Activated CD4-positive, alpha-beta T cell treated with anti-CD3 and anti-CD28 coated beads for 36 hours (primary cell): ENCODE results near the gene COL9A3. TPM values are rescaled to one million over a fixed set of nuclear protein-coding genes. Genes with fewer than 3 reads are reported as not detected.

ENCODE experiments used
- ATAC-seq: fragments of 200-7000 bp; cut with Tn5 transposase; one replicate; pipeline ENCODE4 v1.10.0; 2021; ENCODE audit warnings: mild to moderate bottlenecking, moderate library complexity
- CTCF ChIA-PET: fragments of 350-600 bp; sonication (Branson Sonifier 250); formaldehyde crosslinking; loops from one replicate; lab custom pipeline; 2021; ENCODE audit warnings: antibody characterized with exemption; lab: Charles Lee
- POLR2A ChIA-PET: fragments of 350-600 bp; sonication (Branson Sonifier 250); formaldehyde crosslinking; loops from one replicate; lab custom pipeline; 2021; ENCODE audit warnings: antibody characterized with exemption, inconsistent platforms; lab: Charles Lee
- DNase-seq: peaks from one replicate; pipeline ENCODE4 v3.0.0-alpha.2; 2020
- H3K27ac Mint-ChIP-seq: one replicate; pipeline ENCODE4 v1.8.0; 2021; ENCODE audit warnings: mixed read lengths
- H3K27me3 Mint-ChIP-seq: one replicate; pipeline ENCODE4 v1.8.0; 2021; ENCODE audit warnings: mixed read lengths
- H3K36me3 Mint-ChIP-seq: one replicate; pipeline ENCODE4 v1.8.0; 2021; ENCODE audit warnings: low read depth, mixed read lengths
- H3K4me1 Mint-ChIP-seq: one replicate; pipeline ENCODE4 v1.8.0; 2021; ENCODE audit warnings: mixed read lengths
- H3K4me3 Mint-ChIP-seq: one replicate; pipeline ENCODE4 v1.8.0; 2021; ENCODE audit warnings: mild to moderate bottlenecking, moderate library complexity, mixed read lengths
- H3K9me3 Mint-ChIP-seq: one replicate; pipeline ENCODE4 v1.8.0; 2021; ENCODE audit warnings: low read depth, mixed read lengths
- intact Hi-C, 2 experiments: fragments of 100-400 bp; cut with DNase I in 1 of 2; cut with micrococcal nuclease in 1 of 2; formaldehyde crosslinking; loops; one replicate each; pipeline versions ENCODE4 v1.14.2 to v1.15.1; 2022 to 2024; cut with DNase I, micrococcal nuclease
- total RNA-seq, 2 experiments: library from RNA; stranded (reverse); gene quantifications; one replicate each; pipeline ENCODE4 v1.2.3, GENCODE V29; 2021

Gene COL9A3
- total RNA-seq, 2 experiments from 2014 or later, result not detected

DNA sequence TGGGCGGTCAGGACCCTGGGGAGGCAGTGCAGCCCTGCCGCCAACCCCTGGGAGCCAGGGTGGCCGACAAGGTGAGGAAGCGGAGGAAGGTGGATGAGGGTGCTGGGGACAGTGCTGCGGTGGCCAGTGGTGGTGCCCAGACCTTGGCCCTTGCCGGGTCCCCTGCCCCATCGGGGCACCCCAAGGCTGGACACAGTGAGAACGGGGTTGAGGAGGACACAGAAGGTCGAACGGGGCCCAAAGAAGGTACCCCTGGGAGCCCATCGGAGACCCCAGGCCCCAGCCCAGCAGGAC lies 4.0 kb upstream of the COL9A3 start:
- DNase-seq, result no peak
- H3K4me1 Mint-ChIP-seq, result peaks cover 14% of the 10 kb centered on the region
- no peaks in the 10 kb centered on the region for H3K9me3 Mint-ChIP-seq
- no peak for ATAC-seq
- H3K27me3 Mint-ChIP-seq, result peaks cover 16% of the 10 kb centered on the region
- intact Hi-C loops, result no loop called here
- no peak overlapping the region for H3K27ac Mint-ChIP-seq
- H3K4me3 Mint-ChIP-seq, result no peak overlapping the region
- H3K36me3 Mint-ChIP-seq, result peaks cover 14% of the 10 kb centered on the region
- CTCF ChIA-PET, result no interaction called here
- POLR2A ChIA-PET, result no interaction called here

- CTCF ChIA-PET, result no interaction called here
These were observed 3.3 kb upstream of the COL9A3 start for GRCh38 chr20:62813588-62813987.

GRCh38 chr20:62814060-62814708 lies 2.7 kb upstream of the COL9A3 start:
- DNase-seq (no peak), ATAC-seq (no peak)
- H3K27ac Mint-ChIP-seq, result no peak overlapping the region
- no peak overlapping the region for H3K4me3 Mint-ChIP-seq
- POLR2A ChIA-PET, result no interaction called here
- intact Hi-C loops, result no loop called here
- H3K4me1 Mint-ChIP-seq, result peaks cover 9% of the 10 kb centered on the region
- no peaks in the 10 kb centered on the region for H3K9me3 Mint-ChIP-seq
- peaks cover 8% of the 10 kb centered on the region for H3K36me3 Mint-ChIP-seq
- H3K27me3 Mint-ChIP-seq, result peaks cover 21% of the 10 kb centered on the region
- CTCF ChIA-PET, result interaction anchor here (0.6 kb wide), 1 partner anchor 18 kb away, joined by 3 read pairs; no protein-coding TSS in a partner anchor

More at GRCh38 chr20:62813588-62813987, 3.3 kb upstream of the COL9A3 start:
- POLR2A ChIA-PET, result no interaction called here
- peaks cover 21% of the 10 kb centered on the region for H3K27me3 Mint-ChIP-seq
- H3K4me1 Mint-ChIP-seq, result peaks cover 9% of the 10 kb centered on the region
- DNase-seq (no peak), ATAC-seq (no peak)
- H3K4me3 Mint-ChIP-seq, result no peak overlapping the region
- H3K36me3 Mint-ChIP-seq, result peaks cover 10% of the 10 kb centered on the region
- intact Hi-C loops, result no loop called here
- no peak overlapping the region for H3K27ac Mint-ChIP-seq
- H3K9me3 Mint-ChIP-seq, result no peaks in the 10 kb centered on the region

DNA sequence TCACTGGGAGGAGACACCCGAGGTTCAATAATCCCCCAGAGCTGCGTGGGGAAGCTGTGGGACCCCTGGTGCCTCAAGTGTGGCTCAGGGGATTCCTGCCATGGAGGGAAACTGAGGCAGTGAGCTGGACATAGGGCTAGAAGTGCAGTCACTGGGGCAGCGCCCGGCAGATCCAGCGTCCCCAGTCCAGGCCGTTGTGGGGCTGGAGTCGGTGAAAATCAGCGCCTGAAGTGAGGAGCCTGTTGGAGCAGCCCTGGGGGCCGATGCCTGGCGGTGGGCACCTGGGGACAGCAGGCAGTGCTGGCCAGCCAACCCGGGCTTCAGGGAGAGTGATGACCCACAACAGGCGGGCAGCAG lies 2.2 kb upstream of the COL9A3 start:
- Mint-ChIP-seq H3K27ac (no peak overlapping the region), H3K4me3 (no peak overlapping the region), H3K4me1 (peaks cover 9% of the 10 kb centered on the region), H3K9me3 (no peaks in the 10 kb centered on the region), H3K27me3 (peaks cover 21% of the 10 kb centered on the region), H3K36me3 (peaks cover 3% of the 10 kb centered on the region)
- no peak for DNase-seq
- intact Hi-C loops, result loop anchor here in 1 of 2 experiments (5.0 kb wide), 1 partner anchor 193 kb away; the partner anchor contains the start of gene BHLHE23
- ATAC-seq, result no peak
- ChIA-PET POLR2A (no interaction called here), CTCF (interaction anchor here (0.6 to 0.8 kb wide), 2 partner anchors 18 to 24 kb away, joined by 3 read pairs; no protein-coding TSS in a partner anchor)

DNA sequence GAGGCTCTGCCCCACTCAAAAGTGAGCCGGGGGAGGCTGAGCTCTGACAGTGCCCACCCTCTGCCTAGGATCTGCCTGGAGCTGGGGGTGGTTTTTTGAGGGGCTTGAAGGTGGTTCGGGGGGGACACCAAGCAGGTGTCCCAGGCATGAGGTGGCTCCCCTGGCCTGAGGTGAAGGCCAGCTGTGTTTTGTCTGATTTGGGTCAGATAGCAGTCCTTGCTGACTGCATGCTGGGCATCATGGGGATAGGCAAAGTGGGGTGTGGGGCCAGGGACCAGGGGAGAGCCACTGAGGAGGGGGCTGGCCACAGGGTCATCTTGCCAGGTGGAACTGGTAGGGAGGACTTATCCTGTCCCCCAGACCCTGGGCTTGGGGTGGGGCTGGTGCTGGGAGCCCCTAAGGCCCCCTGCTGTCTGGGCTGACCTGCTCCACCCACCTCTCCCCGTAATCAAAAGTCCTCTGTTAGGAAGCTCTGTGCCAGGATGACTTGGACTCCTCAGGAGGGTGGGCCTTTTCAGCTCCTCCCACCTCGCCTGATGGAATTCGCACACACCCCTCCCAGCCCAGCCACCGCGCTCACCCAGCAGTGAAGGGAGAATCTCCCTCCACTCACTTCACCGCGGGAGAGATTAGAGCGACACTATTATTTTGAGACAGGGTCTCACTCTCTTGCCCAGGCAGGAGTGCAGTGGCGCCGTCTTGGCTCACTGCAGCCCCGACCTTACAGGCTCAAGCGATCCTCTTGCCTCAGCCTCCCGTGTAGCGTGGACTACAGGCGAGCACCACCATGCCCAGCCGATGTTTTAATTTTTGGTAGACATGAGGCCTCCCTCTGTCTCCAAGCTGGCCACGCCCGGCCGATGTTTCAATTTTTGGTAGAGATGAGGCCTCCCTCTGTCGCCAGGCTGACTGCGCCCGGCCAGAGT lies 1.5 kb upstream of the COL9A3 start:
- peak; percentile 35 for ATAC-seq

DNA sequence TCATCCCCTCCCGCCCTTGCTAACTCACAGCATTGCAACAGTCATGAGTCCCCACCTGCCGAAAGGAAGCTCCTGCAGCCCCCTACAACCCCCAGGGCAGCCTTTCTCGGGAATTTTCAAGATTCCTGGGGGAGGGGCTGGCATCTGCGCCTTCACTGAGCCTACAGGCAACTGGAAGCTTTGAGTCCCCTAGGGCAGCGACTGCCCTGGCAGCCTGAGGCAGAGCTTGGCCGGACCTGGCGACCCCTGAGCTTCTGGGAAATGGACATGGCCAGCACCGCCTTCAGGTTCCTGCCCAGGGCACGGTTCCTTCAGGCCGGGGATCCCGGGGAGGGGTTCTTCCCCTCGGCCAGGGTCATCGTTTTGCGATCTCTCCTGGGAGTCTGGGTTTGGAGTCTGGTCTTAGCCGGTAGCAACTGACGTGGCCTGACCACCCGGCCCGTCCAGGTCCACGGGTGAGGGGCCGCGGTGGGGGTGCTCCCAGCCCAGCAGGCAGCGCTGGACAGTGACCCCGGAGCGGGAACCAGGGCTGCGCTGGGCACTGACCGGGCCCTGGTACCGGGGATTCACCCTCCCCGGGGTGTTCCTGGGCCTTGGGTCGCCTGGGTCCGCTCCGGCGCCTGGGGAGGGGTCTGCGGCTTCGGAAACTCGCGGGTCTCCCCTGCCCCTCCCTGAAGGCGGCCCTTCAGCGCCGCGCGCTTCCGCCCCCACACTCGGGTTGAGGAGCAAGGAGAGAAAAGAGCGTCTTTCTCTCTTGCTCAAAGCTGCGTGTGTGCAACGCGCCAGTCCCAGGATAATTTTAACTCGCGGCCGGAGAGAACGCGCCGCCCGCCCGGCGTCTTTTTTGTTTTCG lies 593 bp upstream of the COL9A3 start:
- POLR2A ChIA-PET, result no interaction called here
- H3K36me3 Mint-ChIP-seq, result peaks cover 3% of the 10 kb centered on the region
- CTCF ChIA-PET, result interaction anchor here (1.5 kb wide), 1 partner anchor 9 kb away, joined by 5 read pairs; no protein-coding TSS in a partner anchor
- peaks cover 9% of the 10 kb centered on the region for H3K4me1 Mint-ChIP-seq
- H3K9me3 Mint-ChIP-seq, result no peaks in the 10 kb centered on the region
- H3K27ac Mint-ChIP-seq, result no peak overlapping the region
- ATAC-seq (no peak), DNase-seq (peak; percentile 34)
- no peak overlapping the region for H3K4me3 Mint-ChIP-seq
- peaks cover 21% of the 10 kb centered on the region for H3K27me3 Mint-ChIP-seq
- intact Hi-C loops, result loop anchor here in 1 of 2 experiments (5.0 kb wide), 1 partner anchor 191 kb away; the partner anchor contains the start of gene BHLHE23

More for the DNA sequence above, 1.5 kb upstream of the COL9A3 start:
- DNase-seq, result no peak
- ChIA-PET POLR2A (no interaction called here), CTCF (interaction anchor here (0.6 to 1.5 kb wide), 3 partner anchors 8 to 24 kb away, joined by 3 to 5 read pairs (median 3); no protein-coding TSS in a partner anchor)
- H3K27ac Mint-ChIP-seq, result no peak overlapping the region
- intact Hi-C loops, result loop anchor here in 1 of 2 experiments (5.0 kb wide), 1 partner anchor 192 kb away; the partner anchor contains the start of gene BHLHE23
- peaks cover 21% of the 10 kb centered on the region for H3K27me3 Mint-ChIP-seq
- H3K4me3 Mint-ChIP-seq, result no peak overlapping the region
- H3K36me3 Mint-ChIP-seq, result peaks cover 3% of the 10 kb centered on the region
- peaks cover 9% of the 10 kb centered on the region for H3K4me1 Mint-ChIP-seq
- H3K9me3 Mint-ChIP-seq, result no peaks in the 10 kb centered on the region

DNA sequence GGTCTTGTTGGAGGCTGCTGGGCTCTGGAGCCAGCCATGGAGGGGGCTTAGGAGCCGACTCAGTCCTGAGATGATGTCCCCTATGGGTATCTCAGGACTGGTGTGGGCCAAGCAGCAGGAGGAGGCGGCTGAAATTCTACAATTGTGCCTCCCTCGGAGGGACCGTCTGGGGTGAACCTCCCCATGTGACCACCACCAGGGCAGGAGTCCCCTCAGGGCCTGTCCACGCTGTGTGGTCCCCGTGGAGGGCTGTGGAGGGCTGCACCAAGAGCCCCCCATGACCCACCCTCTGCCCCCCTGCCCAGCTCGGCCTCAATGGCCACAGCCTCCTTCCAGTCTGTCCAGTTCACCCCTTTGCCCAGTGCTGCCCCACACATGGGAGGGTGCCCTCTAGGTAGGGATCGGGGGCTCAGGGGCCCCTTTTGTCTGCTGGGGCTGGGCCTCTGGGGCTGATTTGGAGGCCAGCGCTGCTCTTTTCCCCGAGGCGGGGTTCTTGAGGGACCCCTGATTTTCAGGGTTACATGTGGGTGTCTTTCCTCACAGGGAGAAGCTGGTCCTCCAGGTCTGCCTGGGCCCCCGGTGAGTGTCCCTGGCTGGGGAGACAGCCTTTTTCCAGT lies 1.2 kb downstream of the COL9A3 start:
- no peak overlapping the region for H3K4me3 Mint-ChIP-seq
- no peak for ATAC-seq
- intact Hi-C loops, result loop anchor here in 1 of 2 experiments (5.0 kb wide), 1 partner anchor 189 kb away; the partner anchor contains the start of gene BHLHE23
- no peak for DNase-seq
- H3K36me3 Mint-ChIP-seq, result no peaks in the 10 kb centered on the region
- ChIA-PET CTCF (no interaction called here), POLR2A (no interaction called here)
- H3K4me1 Mint-ChIP-seq, result peaks cover 9% of the 10 kb centered on the region
- peaks cover 21% of the 10 kb centered on the region for H3K27me3 Mint-ChIP-seq
- no peaks in the 10 kb centered on the region for H3K9me3 Mint-ChIP-seq
- H3K27ac Mint-ChIP-seq, result no peak overlapping the region

GRCh38 chr20:62818592-62819493 lies 2.0 kb downstream of the COL9A3 start:
- ATAC-seq (no peak), DNase-seq (no peak)
- H3K27me3 Mint-ChIP-seq, result peaks cover 21% of the 10 kb centered on the region
- H3K36me3 Mint-ChIP-seq, result no peaks in the 10 kb centered on the region
- peaks cover 9% of the 10 kb centered on the region for H3K4me1 Mint-ChIP-seq
- H3K4me3 Mint-ChIP-seq, result no peak overlapping the region
- intact Hi-C loops, result loop anchor here in 1 of 2 experiments (5.0 kb wide), 1 partner anchor 188 kb away; the partner anchor contains the start of gene BHLHE23
- H3K27ac Mint-ChIP-seq, result no peak overlapping the region
- POLR2A ChIA-PET, result no interaction called here
- no peaks in the 10 kb centered on the region for H3K9me3 Mint-ChIP-seq
- CTCF ChIA-PET, result no interaction called here

- ATAC-seq (no peak), DNase-seq (no peak)
- intact Hi-C loops, result loop anchor here in 1 of 2 experiments (5.0 kb wide), 1 partner anchor 188 kb away; the partner anchor contains the start of gene BHLHE23
- no peak overlapping the region for H3K27ac Mint-ChIP-seq
- no peaks in the 10 kb centered on the region for H3K36me3 Mint-ChIP-seq
- H3K9me3 Mint-ChIP-seq, result no peaks in the 10 kb centered on the region
- peaks cover 21% of the 10 kb centered on the region for H3K27me3 Mint-ChIP-seq
- H3K4me1 Mint-ChIP-seq, result peaks cover 9% of the 10 kb centered on the region
- H3K4me3 Mint-ChIP-seq, result no peak overlapping the region
- CTCF ChIA-PET, result interaction anchor here (0.6 kb wide), 1 partner anchor 34 kb away, joined by 3 read pairs; no protein-coding TSS in a partner anchor
- POLR2A ChIA-PET, result no interaction called here
These were observed 2.8 kb downstream of the COL9A3 start for GRCh38 chr20:62819494-62820174.
